ENCODE data around the gene IKZF1. TPM values are rescaled to one million over a fixed set of nuclear protein-coding genes. Genes with fewer than 3 reads are reported as not detected.

Gene IKZF1
- total and polyA plus RNA-seq, 2 of the 13 experiments (the other 11 are each of a cell fraction or from before 2014, with no cell fraction given): not detected

GRCh38 chr7:50278120-50278519 is 26.4 kb upstream of the IKZF1 start (continued):
- no peak for TF ChIP-seq RARA (CRISPR knock-in tag; IDR thresholded peaks at IDR 0.05)
- no peak for TF ChIP-seq ZNF274 (CRISPR knock-in tag; IDR thresholded peaks at IDR 0.05)
- no peak for TF ChIP-seq IRF1 (CRISPR knock-in tag; IDR thresholded peaks at IDR 0.05; ENCODE audit: low read depth)
- TF ChIP-seq USF2 (IDR thresholded peaks at IDR 0.05; ENCODE audit: low read depth, low read length): no peak
- TF ChIP-seq USF2 (CRISPR knock-in tag; IDR thresholded peaks at IDR 0.05; ENCODE audit: borderline replicate concordance): no peak
- TF ChIP-seq MAFK (conservative IDR thresholded peaks at IDR 0.05 in 1 of 2, IDR thresholded peaks at IDR 0.05 in 1 of 2; ENCODE audit: low read length in 2 of 2): no peak
- no peak for TF ChIP-seq ZNF775 (CRISPR knock-in tag; IDR thresholded peaks at IDR 0.05; ENCODE audit: borderline replicate concordance)
- TF ChIP-seq ZNF605 (CRISPR knock-in tag; IDR thresholded peaks at IDR 0.05): no peak
- TF ChIP-seq ZBTB14 (CRISPR knock-in tag; IDR thresholded peaks at IDR 0.05): no peak
- no peak for TF ChIP-seq MIER3 (CRISPR knock-in tag; IDR thresholded peaks at IDR 0.05; ENCODE audit: borderline replicate concordance)
- TF ChIP-seq ZKSCAN1 (IDR thresholded peaks at IDR 0.05; ENCODE audit: low read length): no peak
- TF ChIP-seq ZNF576 (CRISPR knock-in tag; IDR thresholded peaks at IDR 0.05): no peak
- no peak for TF ChIP-seq ZNF567 (CRISPR knock-in tag; IDR thresholded peaks at IDR 0.05; ENCODE audit: borderline replicate concordance)
- no peak for TF ChIP-seq PBX2 (CRISPR knock-in tag; IDR thresholded peaks at IDR 0.05)
- no peak for TF ChIP-seq SKIL (CRISPR knock-in tag; IDR thresholded peaks at IDR 0.05; ENCODE audit: borderline replicate concordance)
